GM12801 (cell line): ENCODE data around the gene TANGO2.

Experiments used
- TF ChIP-seq, protein P1 (sequence below): IDR thresholded peaks from one replicate; pipeline ENCODE4 v1.5.1; 2011; ENCODE audit warnings: control low read depth; ENCODE audit not compliant: insufficient read length; ENCODE audit errors: extremely low read depth

Gene TANGO2

GRCh38 chr22:20031732-20032406 is 11.0 kb downstream of the TANGO2 start:
- TF ChIP-seq, protein P1, sequence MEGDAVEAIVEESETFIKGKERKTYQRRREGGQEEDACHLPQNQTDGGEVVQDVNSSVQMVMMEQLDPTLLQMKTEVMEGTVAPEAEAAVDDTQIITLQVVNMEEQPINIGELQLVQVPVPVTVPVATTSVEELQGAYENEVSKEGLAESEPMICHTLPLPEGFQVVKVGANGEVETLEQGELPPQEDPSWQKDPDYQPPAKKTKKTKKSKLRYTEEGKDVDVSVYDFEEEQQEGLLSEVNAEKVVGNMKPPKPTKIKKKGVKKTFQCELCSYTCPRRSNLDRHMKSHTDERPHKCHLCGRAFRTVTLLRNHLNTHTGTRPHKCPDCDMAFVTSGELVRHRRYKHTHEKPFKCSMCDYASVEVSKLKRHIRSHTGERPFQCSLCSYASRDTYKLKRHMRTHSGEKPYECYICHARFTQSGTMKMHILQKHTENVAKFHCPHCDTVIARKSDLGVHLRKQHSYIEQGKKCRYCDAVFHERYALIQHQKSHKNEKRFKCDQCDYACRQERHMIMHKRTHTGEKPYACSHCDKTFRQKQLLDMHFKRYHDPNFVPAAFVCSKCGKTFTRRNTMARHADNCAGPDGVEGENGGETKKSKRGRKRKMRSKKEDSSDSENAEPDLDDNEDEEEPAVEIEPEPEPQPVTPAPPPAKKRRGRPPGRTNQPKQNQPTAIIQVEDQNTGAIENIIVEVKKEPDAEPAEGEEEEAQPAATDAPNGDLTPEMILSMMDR, result no peak

DNA sequence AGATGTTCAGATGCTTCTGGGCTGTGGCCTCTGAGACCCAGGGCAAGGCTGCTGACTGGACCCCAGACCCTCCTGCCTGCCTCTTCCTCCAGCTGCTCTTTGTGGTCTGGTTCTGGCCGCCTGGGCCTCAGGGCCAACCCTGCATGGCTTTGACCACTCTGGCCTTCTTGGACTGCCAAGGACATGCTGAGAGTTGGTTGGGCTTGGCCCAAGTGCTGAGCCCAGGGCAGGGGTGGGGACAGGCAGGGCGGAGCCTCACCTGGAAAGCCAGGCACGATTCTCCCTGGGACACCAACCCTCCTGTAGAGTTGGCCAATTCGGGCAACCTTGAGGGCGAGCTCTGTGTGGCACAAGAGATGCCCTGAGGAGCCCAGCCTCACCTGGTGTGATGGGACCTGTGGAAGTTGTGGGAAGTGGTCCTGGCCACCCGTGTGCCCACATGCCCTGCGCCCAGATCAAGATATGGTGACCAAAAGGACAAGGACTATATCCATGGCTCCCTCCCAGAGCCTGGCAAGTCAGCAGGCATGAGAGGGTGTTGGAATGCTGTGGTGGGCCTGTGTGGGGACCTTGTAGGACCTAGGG is 11.6 kb downstream of the TANGO2 start:
- TF ChIP-seq, protein P1, result no peak

DNA sequence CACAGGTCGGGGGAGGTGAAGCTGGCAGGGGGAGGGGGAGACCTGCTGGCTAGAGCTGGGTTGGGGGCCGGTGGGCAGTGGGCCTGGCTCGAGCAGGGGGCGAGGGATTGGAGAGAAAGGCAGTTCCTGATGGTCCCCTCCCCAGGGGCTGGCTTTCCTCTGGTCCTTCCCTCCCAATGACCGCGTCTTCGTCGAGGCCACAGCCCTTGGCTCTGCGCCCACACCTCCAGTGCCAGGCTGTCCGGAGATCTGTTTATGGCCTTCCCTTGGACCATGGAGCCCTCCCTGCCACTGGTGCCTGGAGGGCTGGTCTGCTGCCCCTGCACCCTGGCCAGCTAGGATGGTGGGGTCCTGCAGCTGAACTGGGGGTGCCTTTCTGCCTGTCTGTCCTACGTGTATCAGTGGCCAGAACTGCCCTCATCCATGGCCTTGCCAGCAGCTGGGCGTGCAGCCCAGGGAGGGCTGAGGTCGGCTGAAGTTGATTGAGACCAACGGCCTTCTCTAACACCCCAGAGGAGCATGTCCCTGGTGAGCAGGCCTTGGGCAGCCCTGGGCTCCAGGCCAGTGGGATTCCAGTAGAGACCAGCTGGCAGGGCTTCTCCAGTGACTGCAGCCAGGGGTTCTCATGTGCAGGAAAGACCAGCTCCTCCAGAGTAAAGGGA is 12.3 kb downstream of the TANGO2 start:
- TF ChIP-seq, protein P1, result no peak

DNA sequence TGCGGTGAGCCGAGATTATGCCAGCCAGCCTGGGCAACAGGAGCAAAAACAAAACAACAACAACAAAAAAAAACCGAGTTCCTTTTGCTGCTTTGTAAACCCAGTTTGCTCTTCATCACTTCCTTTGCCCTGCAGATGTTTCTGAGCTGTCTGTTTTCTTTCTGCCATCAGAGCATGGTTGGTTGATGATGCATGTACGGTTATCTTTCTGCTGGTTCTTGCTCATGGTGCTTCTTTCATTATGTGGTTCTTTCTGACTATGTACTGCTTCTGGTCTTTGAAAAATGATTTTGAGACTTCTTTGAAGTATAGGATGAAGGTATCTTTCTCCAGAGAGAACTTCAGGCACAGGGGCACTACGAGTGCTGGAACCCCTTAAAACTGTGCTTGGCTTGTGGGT is 13.2 kb downstream of the TANGO2 start:
- TF ChIP-seq, protein P1, result no peak

- TF ChIP-seq, protein P1, result no peak
These were observed 14.6 kb downstream of the TANGO2 start for GRCh38 chr22:20035375-20036083.

DNA sequence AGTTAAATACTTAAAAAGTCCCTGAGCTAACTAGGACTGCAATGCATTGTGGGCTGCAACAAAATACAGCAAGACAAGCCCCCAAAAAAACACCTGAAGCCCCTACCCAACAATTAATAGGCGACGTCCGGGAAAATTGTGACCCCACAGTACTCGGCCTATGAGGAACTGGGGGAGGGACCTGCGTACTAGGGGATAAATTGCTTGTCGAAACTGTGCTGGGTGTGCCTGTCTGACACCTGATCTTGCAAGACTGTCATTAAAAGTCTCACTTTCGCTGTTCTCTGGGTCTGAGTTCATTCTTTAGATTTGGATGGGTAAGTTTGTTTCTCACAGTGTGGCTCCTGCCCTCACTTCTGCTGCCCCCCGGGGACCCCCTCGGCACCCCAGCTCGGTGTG is 15.2 kb downstream of the TANGO2 start:
- TF ChIP-seq, protein P1, result no peak

- TF ChIP-seq, protein P1, result no peak
These were observed 15.9 kb downstream of the TANGO2 start for GRCh38 chr22:20036535-20037392.
